Measurements from ENCODE around the gene KIF5C. TPM values are rescaled to one million over a fixed set of nuclear protein-coding genes. Genes with fewer than 3 reads are reported as not detected.

Gene KIF5C
- total and polyA plus RNA-seq, 2 experiments from 2014 or later: 45.0 to 49.1 TPM

DNA sequence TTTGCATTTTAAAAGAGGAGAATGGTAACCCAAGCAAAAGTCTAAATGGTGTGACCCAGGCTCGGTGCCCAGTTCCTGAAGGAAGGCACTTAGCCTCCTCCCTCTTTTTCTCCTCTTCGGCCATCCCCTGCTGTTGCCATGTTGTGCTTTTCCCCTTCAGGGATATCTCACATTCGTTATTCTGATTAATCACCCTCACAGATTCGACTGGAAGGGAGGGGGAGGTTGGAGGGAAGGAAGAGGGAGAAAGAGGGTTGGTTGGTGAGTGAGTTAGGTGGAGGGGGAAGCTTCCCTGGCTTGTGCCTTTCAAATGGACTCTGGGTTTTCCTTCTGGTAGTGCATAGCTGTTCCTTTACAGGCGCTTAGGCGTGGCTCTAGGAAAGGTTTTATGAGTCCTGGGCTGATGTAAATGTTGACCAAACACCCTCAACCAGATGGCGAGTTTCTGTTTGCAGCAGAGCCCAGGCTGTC is 124.5 kb downstream of the KIF5C start (continued):
- no peak for TF ChIP-seq JUNB (IDR thresholded peaks at IDR 0.05; ENCODE audit: unreplicated experiment)
- TF ChIP-seq EZH2phosphoT487 (IDR thresholded peaks at IDR 0.05; ENCODE audit: unreplicated experiment): no peak
- TF ChIP-seq, protein P1, sequence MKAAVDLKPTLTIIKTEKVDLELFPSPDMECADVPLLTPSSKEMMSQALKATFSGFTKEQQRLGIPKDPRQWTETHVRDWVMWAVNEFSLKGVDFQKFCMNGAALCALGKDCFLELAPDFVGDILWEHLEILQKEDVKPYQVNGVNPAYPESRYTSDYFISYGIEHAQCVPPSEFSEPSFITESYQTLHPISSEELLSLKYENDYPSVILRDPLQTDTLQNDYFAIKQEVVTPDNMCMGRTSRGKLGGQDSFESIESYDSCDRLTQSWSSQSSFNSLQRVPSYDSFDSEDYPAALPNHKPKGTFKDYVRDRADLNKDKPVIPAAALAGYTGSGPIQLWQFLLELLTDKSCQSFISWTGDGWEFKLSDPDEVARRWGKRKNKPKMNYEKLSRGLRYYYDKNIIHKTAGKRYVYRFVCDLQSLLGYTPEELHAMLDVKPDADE (IDR thresholded peaks at IDR 0.05): no peak

DNA sequence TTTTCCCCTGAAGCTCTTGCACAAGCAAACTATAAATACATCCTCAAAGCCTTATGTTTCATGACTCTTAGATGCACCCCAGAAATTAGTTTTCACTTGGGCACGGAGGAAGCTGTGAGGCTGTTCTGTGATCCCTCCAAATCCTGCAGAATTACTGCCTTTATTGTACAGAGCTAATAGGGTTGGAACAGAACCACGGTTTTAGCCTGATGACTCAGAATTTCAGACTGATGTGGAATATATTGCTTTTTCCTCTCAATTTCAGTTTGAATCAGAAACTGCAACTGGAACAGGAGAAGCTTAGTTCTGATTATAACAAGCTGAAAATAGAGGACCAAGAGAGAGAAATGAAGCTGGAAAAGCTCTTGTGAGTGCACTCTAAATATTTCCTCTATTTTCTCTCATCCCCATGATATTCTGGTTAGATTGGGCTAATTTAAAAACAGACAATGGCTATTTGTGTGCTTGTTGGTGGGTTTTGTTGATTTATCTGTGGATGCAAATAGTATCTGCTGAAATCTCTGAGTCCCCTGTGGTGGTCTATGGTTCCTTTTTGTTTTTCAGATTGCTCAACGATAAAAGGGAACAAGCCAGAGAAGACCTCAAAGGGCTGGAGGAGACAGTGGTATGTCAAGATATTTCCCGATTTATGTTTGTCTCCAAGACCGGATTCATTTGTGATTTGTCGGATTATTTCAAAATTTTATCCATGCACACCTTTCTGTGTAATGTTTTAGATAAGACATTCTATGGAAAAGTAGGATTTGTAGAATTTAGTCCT is 125.3 kb downstream of the KIF5C start:
- 0 out of 2 replicates have a peak, but pooled peaks cover 2% of the 10 kb centered on the region for H3K9me2 ChIP-seq (ENCODE audit: insufficient read depth)
- Mint-ChIP-seq H3K4me1 (peaks cover 51% of the 10 kb centered on the region), H3K9me3 (peaks cover 24% of the 10 kb centered on the region), H3K27me3 (ENCODE audit: insufficient read depth, low read depth, poor library complexity) (peaks cover 7% of the 10 kb centered on the region), H3K27ac (peak overlapping the region; percentile 87), H3K36me3 (ENCODE audit: low read depth) (peaks cover 67% of the 10 kb centered on the region), H3K4me3 (peak overlapping the region; percentile 60)
- H3K36me3 ChIP-seq (ENCODE audit: insufficient read depth): peaks cover 8% of the 10 kb centered on the region
- peak; percentile 27 for ATAC-seq
- H3K79me2 ChIP-seq (replicated peaks; ENCODE audit: insufficient read depth): no peaks in the 10 kb centered on the region
- no peaks in the 10 kb centered on the region; the same call in 1 of the 2 replicates for H4K20me1 ChIP-seq (replicated peaks; ENCODE audit: insufficient read depth)
- no peak for DNase-seq (ENCODE audit: low spot score)
- H3K4me1 ChIP-seq (ENCODE audit: insufficient read depth): peaks cover 30% of the 10 kb centered on the region
- H3F3A ChIP-seq (replicated peaks; ENCODE audit: low read depth): no peaks in the 10 kb centered on the region
- no peaks in the 10 kb centered on the region for H3K27me3 ChIP-seq (ENCODE audit: insufficient read depth)
- no peak overlapping the region for H2AFZ ChIP-seq
- H3K27ac ChIP-seq (ENCODE audit: low read depth): peak overlapping the region; percentile 80
- TF ChIP-seq, protein P2, sequence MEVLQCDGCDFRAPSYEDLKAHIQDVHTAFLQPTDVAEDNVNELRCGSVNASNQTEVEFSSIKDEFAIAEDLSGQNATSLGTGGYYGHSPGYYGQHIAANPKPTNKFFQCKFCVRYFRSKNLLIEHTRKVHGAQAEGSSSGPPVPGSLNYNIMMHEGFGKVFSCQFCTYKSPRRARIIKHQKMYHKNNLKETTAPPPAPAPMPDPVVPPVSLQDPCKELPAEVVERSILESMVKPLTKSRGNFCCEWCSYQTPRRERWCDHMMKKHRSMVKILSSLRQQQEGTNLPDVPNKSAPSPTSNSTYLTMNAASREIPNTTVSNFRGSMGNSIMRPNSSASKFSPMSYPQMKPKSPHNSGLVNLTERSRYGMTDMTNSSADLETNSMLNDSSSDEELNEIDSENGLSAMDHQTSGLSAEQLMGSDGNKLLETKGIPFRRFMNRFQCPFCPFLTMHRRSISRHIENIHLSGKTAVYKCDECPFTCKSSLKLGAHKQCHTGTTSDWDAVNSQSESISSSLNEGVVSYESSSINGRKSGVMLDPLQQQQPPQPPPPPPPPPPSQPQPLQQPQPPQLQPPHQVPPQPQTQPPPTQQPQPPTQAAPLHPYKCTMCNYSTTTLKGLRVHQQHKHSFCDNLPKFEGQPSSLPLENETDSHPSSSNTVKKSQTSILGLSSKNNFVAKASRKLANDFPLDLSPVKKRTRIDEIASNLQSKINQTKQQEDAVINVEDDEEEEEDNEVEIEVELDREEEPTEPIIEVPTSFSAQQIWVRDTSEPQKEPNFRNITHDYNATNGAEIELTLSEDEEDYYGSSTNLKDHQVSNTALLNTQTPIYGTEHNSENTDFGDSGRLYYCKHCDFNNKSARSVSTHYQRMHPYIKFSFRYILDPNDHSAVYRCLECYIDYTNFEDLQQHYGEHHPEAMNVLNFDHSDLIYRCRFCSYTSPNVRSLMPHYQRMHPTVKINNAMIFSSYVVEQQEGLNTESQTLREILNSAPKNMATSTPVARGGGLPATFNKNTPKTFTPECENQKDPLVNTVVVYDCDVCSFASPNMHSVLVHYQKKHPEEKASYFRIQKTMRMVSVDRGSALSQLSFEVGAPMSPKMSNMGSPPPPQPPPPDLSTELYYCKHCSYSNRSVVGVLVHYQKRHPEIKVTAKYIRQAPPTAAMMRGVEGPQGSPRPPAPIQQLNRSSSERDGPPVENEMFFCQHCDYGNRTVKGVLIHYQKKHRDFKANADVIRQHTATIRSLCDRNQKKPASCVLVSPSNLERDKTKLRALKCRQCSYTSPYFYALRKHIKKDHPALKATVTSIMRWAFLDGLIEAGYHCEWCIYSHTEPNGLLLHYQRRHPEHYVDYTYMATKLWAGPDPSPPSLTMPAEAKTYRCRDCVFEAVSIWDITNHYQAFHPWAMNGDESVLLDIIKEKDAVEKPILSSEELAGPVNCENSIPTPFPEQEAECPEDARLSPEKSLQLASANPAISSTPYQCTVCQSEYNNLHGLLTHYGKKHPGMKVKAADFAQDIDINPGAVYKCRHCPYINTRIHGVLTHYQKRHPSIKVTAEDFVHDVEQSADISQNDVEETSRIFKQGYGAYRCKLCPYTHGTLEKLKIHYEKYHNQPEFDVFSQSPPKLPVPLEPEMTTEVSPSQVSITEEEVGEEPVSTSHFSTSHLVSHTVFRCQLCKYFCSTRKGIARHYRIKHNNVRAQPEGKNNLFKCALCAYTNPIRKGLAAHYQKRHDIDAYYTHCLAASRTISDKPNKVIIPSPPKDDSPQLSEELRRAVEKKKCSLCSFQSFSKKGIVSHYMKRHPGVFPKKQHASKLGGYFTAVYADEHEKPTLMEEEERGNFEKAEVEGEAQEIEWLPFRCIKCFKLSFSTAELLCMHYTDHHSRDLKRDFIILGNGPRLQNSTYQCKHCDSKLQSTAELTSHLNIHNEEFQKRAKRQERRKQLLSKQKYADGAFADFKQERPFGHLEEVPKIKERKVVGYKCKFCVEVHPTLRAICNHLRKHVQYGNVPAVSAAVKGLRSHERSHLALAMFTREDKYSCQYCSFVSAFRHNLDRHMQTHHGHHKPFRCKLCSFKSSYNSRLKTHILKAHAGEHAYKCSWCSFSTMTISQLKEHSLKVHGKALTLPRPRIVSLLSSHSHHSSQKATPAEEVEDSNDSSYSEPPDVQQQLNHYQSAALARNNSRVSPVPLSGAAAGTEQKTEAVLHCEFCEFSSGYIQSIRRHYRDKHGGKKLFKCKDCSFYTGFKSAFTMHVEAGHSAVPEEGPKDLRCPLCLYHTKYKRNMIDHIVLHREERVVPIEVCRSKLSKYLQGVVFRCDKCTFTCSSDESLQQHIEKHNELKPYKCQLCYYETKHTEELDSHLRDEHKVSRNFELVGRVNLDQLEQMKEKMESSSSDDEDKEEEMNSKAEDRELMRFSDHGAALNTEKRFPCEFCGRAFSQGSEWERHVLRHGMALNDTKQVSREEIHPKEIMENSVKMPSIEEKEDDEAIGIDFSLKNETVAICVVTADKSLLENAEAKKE (CRISPR knock-in tag; IDR thresholded peaks at IDR 0.05): peak; percentile 53; the same call in 1 of the 2 replicates
- TF ChIP-seq STAT1 (IDR thresholded peaks at IDR 0.05; ENCODE audit: unreplicated experiment) (no peak), ZNF331 (CRISPR knock-in tag; IDR thresholded peaks at IDR 0.05; ENCODE audit: low read depth) (no peak), NANOG (IDR thresholded peaks at IDR 0.05; ENCODE audit: borderline replicate concordance) (peak; percentile 48; the same call in 1 of the 2 replicates)
- H3K4me3 ChIP-seq: peak overlapping the region; percentile 32
- peak overlapping the region; percentile 66 for H3K4me2 ChIP-seq

Data from GM23338 (cell line).